HG03103 (cell line): ENCODE results near the gene NFYC.

Source experiments
- ATAC-seq: cut with Tn5 transposase; IDR thresholded peaks from one replicate; pipeline ENCODE4 v1.9.1; 2021; ENCODE audit warnings: low read depth; ENCODE audit not compliant: unreplicated experiment

The NFYC gene

DNA sequence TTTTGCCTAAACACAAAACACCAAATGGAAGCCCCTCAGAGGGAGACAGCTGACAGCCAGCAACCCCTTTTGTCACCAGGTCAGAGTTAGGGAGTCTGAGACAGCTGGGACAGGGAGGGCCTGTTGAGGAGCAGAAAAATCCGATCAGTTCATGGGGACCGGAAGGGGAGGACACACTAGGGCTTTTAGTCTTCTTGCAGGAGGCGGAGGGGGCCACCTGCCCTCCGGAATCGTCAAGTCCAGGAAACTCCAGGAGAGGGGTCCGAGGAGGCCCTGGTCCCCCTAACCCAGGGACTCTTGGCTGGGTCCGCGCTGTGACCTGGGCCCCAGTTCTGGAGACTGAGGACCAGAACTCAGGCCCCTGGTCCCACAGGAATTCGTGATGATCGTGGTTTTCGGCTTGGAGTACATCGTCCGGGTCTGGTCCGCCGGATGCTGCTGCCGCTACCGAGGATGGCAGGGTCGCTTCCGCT, 126.3 kb downstream of the NFYC start:
- no peak for ATAC-seq

- peak; percentile 86 for ATAC-seq
Observed at GRCh38 chr1:40818264-40818961, 126.9 kb downstream of the NFYC start.

DNA sequence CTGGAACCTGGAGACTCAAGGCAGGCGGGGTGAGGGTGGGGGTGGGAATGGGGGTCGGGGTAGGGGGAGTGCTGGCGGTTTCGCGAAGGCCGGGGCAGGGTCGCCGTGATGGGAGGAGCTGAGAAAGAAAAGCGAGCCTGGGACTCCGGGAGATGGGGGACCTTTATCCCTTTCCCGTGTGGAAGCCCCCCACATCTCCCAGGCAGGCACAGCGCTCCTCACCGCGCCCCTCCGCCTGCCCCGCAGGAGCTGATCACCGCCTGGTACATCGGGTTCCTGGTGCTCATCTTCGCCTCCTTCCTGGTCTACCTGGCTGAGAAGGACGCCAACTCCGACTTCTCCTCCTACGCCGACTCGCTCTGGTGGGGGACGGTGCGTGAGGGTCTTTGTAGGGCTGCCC, 127.6 kb downstream of the NFYC start:
- no peak for ATAC-seq

- ATAC-seq, result no peak
Observed at GRCh38 chr1:40820251-40820797, 128.8 kb downstream of the NFYC start.
